Activated T-cell treated with anti-CD3 and anti-CD28 coated beads, Interleukin-2, amount 50 U/mL, for 24 hours (primary cell): ENCODE data around the gene PRKAR1B.
A peak's percentile ranks its signal among the peaks of the same experiment; 100 is the strongest.
"Not testable (repeated sequence)": the region's sequence is repeated elsewhere in the genome, so short reads cannot be mapped to it uniquely, and the experiment has no call there.

Experiments used
- DNase-seq: peaks from one replicate; pipeline ENCODE4 v3.0.0-alpha.2; 2020
- H3K27ac Mint-ChIP-seq: 2 replicates; pipeline ENCODE4 v1.8.0; 2020; ENCODE audit warnings: mild to moderate bottlenecking, mixed read lengths
- H3K27me3 Mint-ChIP-seq: 2 replicates; pipeline ENCODE4 v1.8.0; 2020; ENCODE audit warnings: mixed read lengths
- H3K36me3 Mint-ChIP-seq: 2 replicates; pipeline ENCODE4 v1.8.0; 2020; ENCODE audit warnings: low read depth, mixed read lengths
- H3K4me1 Mint-ChIP-seq: 2 replicates; pipeline ENCODE4 v1.8.0; 2020; ENCODE audit warnings: low read depth, mixed read lengths
- H3K4me3 Mint-ChIP-seq: 2 replicates; pipeline ENCODE4 v1.8.0; 2020; ENCODE audit warnings: mild to moderate bottlenecking, moderate library complexity, mixed read lengths
- H3K9me3 Mint-ChIP-seq: 2 replicates; pipeline ENCODE4 v1.8.0; 2020; ENCODE audit warnings: mixed read lengths

The PRKAR1B gene

GRCh38 chr7:653829-654764 is 73.0 kb downstream of the PRKAR1B start:
- no peak for DNase-seq
- no peak overlapping the region for H3K27ac Mint-ChIP-seq
- H3K27me3 Mint-ChIP-seq, result no peaks in the 10 kb centered on the region
- H3K4me1 Mint-ChIP-seq, result no peaks in the 10 kb centered on the region
- H3K36me3 Mint-ChIP-seq, result peaks cover 18% of the 10 kb centered on the region
- peaks cover 3% of the 10 kb centered on the region for H3K9me3 Mint-ChIP-seq
- no peak overlapping the region for H3K4me3 Mint-ChIP-seq

GRCh38 chr7:652881-653280 is 74.2 kb downstream of the PRKAR1B start:
- DNase-seq, result no peak
- peaks cover 7% of the 10 kb centered on the region for H3K36me3 Mint-ChIP-seq
- no peaks in the 10 kb centered on the region for H3K27me3 Mint-ChIP-seq
- H3K4me3 Mint-ChIP-seq, result no peak overlapping the region
- peak overlapping the region; percentile 56 for H3K27ac Mint-ChIP-seq
- H3K4me1 Mint-ChIP-seq, result no peaks in the 10 kb centered on the region
- H3K9me3 Mint-ChIP-seq, result no peaks in the 10 kb centered on the region

GRCh38 chr7:652167-652566 is 74.9 kb downstream of the PRKAR1B start:
- H3K27me3 Mint-ChIP-seq, H3K36me3 Mint-ChIP-seq, H3K4me3 Mint-ChIP-seq, H3K4me1 Mint-ChIP-seq, H3K9me3 Mint-ChIP-seq, DNase-seq: not testable (repeated sequence)
- H3K27ac Mint-ChIP-seq, result peak overlapping the region; percentile 31

GRCh38 chr7:651032-651728 is 75.9 kb downstream of the PRKAR1B start:
- no peak overlapping the region for H3K4me3 Mint-ChIP-seq
- H3K9me3 Mint-ChIP-seq, result no peaks in the 10 kb centered on the region
- peak; percentile 52 for DNase-seq
- no peaks in the 10 kb centered on the region for H3K27me3 Mint-ChIP-seq
- peak overlapping the region; percentile 50 for H3K27ac Mint-ChIP-seq
- peaks cover 5% of the 10 kb centered on the region for H3K36me3 Mint-ChIP-seq
- no peaks in the 10 kb centered on the region for H3K4me1 Mint-ChIP-seq

- no peaks in the 10 kb centered on the region for H3K27me3 Mint-ChIP-seq
- no peaks in the 10 kb centered on the region for H3K9me3 Mint-ChIP-seq
- no peak overlapping the region for H3K4me3 Mint-ChIP-seq
- H3K4me1 Mint-ChIP-seq, result no peaks in the 10 kb centered on the region
- DNase-seq, result no peak
- H3K36me3 Mint-ChIP-seq, result peaks cover 5% of the 10 kb centered on the region
- H3K27ac Mint-ChIP-seq, result no peak overlapping the region
Measured at GRCh38 chr7:650339-651031, 76.6 kb downstream of the PRKAR1B start.

GRCh38 chr7:646951-647350 is 80.1 kb downstream of the PRKAR1B start:
- peaks cover 20% of the 10 kb centered on the region for H3K36me3 Mint-ChIP-seq
- H3K27me3 Mint-ChIP-seq, result no peaks in the 10 kb centered on the region
- no peak for DNase-seq
- H3K9me3 Mint-ChIP-seq, result no peaks in the 10 kb centered on the region
- H3K27ac Mint-ChIP-seq, result no peak overlapping the region
- no peaks in the 10 kb centered on the region for H3K4me1 Mint-ChIP-seq
- no peak overlapping the region for H3K4me3 Mint-ChIP-seq

- H3K36me3 Mint-ChIP-seq, result peaks cover 21% of the 10 kb centered on the region
Measured at GRCh38 chr7:646487-646886, 80.6 kb downstream of the PRKAR1B start.

GRCh38 chr7:645606-646005 is 81.5 kb downstream of the PRKAR1B start:
- Mint-ChIP-seq H3K36me3 (peaks cover 24% of the 10 kb centered on the region), H3K27me3 (no peaks in the 10 kb centered on the region), H3K27ac (no peak overlapping the region), H3K9me3 (no peaks in the 10 kb centered on the region), H3K4me3 (no peak overlapping the region), H3K4me1 (peaks cover 4% of the 10 kb centered on the region)
- no peak for DNase-seq

More at GRCh38 chr7:646487-646886, 80.6 kb downstream of the PRKAR1B start:
- Mint-ChIP-seq H3K4me1 (peaks cover under 1% of the 10 kb centered on the region), H3K27me3 (no peaks in the 10 kb centered on the region), H3K4me3 (no peak overlapping the region), H3K9me3 (no peaks in the 10 kb centered on the region), H3K27ac (no peak overlapping the region)
- no peak for DNase-seq

- no peak for DNase-seq
- Mint-ChIP-seq H3K9me3 (no peaks in the 10 kb centered on the region), H3K27me3 (no peaks in the 10 kb centered on the region), H3K4me1 (peaks cover 8% of the 10 kb centered on the region), H3K36me3 (peaks cover 24% of the 10 kb centered on the region), H3K27ac (no peak overlapping the region), H3K4me3 (no peak overlapping the region)
Measured at GRCh38 chr7:644381-645305, 82.4 kb downstream of the PRKAR1B start.

GRCh38 chr7:641966-642365 is 85.1 kb downstream of the PRKAR1B start:
- no peak overlapping the region for H3K27ac Mint-ChIP-seq
- H3K27me3 Mint-ChIP-seq, result no peaks in the 10 kb centered on the region
- no peaks in the 10 kb centered on the region for H3K9me3 Mint-ChIP-seq
- no peak overlapping the region for H3K4me3 Mint-ChIP-seq
- peaks cover 24% of the 10 kb centered on the region for H3K36me3 Mint-ChIP-seq
- no peak for DNase-seq
- H3K4me1 Mint-ChIP-seq, result peaks cover 16% of the 10 kb centered on the region

GRCh38 chr7:641269-641671 is 85.8 kb downstream of the PRKAR1B start:
- no peak overlapping the region for H3K4me3 Mint-ChIP-seq
- H3K27me3 Mint-ChIP-seq, result no peaks in the 10 kb centered on the region
- H3K27ac Mint-ChIP-seq, result peak overlapping the region; percentile 22

GRCh38 chr7:638256-639011 is 88.6 kb downstream of the PRKAR1B start:
- no peak overlapping the region for H3K4me3 Mint-ChIP-seq
- H3K4me1 Mint-ChIP-seq, result peaks cover 20% of the 10 kb centered on the region
- H3K27ac Mint-ChIP-seq, result no peak overlapping the region
- H3K36me3 Mint-ChIP-seq, result peaks cover 20% of the 10 kb centered on the region
- H3K27me3 Mint-ChIP-seq, result no peaks in the 10 kb centered on the region
- no peak for DNase-seq
- H3K9me3 Mint-ChIP-seq, result no peaks in the 10 kb centered on the region

More at GRCh38 chr7:641269-641671, 85.8 kb downstream of the PRKAR1B start:
- no peak for DNase-seq
- H3K36me3 Mint-ChIP-seq, result peaks cover 29% of the 10 kb centered on the region
- H3K4me1 Mint-ChIP-seq, result peaks cover 20% of the 10 kb centered on the region
- H3K9me3 Mint-ChIP-seq, result no peaks in the 10 kb centered on the region

- H3K9me3 Mint-ChIP-seq, result no peaks in the 10 kb centered on the region
- H3K27me3 Mint-ChIP-seq, result no peaks in the 10 kb centered on the region
- peaks cover 20% of the 10 kb centered on the region for H3K4me1 Mint-ChIP-seq
- no peak overlapping the region for H3K27ac Mint-ChIP-seq
- no peak overlapping the region for H3K4me3 Mint-ChIP-seq
- no peak for DNase-seq
- peaks cover 17% of the 10 kb centered on the region for H3K36me3 Mint-ChIP-seq
Measured at GRCh38 chr7:637826-638225, 89.3 kb downstream of the PRKAR1B start.
